A549 (cell line): ENCODE measurements around the gene RGS16. TPM values are rescaled to one million over a fixed set of nuclear protein-coding genes. Genes with fewer than 3 reads are reported as not detected.

Experiments used
- ATAC-seq, 2 experiments: fragments of 200-7000 bp in 1 of 2; fragments of >200 bp in 1 of 2; cut with Nextera tagmentation in 1 of 2; cut with Tn5 transposase in 1 of 2; 3 replicates each; pipeline versions ENCODE4 v1.8.0 to v1.9.1; 2018 to 2020; ENCODE audit warnings: mild to moderate bottlenecking in 1 of 2, moderate library complexity in 1 of 2
- CTCF ChIA-PET: fragments of 300-600 bp; sonication (Branson Sonifier 250); formaldehyde crosslinking; extraction: SDS; loops from one replicate; lab custom pipeline; 2021; ENCODE audit warnings: antibody characterized with exemption, inconsistent platforms; lab: Yijun Ruan, JAX
- POLR2A ChIA-PET: fragments of 350-600 bp; formaldehyde crosslinking; extraction: SDS; loops from one replicate; lab custom pipeline; 2021; ENCODE audit warnings: antibody characterized with exemption, inconsistent platforms; lab: Yijun Ruan, JAX
- DNase-seq, 2 experiments: peaks; one replicate each; pipeline versions ENCODE4 v3.0.0 to v3.0.0-alpha.2; 2011 to 2016; ENCODE audit warnings: low read depth in 1 of 2, low spot score in 1 of 2
- FAIRE-seq: peaks from 2 replicates; lab custom pipeline; 2011; peaks lifted over from hg19 to GRCh38; lab: Jason Lieb, UNC
- H3K27ac ChIP-seq, 2 experiments: fragments of >200 bp; sonication (Bioruptor Twin); formaldehyde crosslinking; 3 replicates each; pipeline ENCODE4 v1.5.1; 2016 to 2017
- H3K4me1 ChIP-seq: fragments of >200 bp; sonication (Bioruptor Twin); formaldehyde crosslinking; 3 replicates; pipeline ENCODE4 v1.6.1; 2016
- H3K4me2 ChIP-seq: fragments of >200 bp; sonication (Bioruptor Twin); formaldehyde crosslinking; 3 replicates; pipeline ENCODE4 v1.6.1; 2016
- H3K4me3 ChIP-seq: fragments of >200 bp; sonication (Bioruptor Twin); formaldehyde crosslinking; 3 replicates; pipeline ENCODE4 v1.5.1; 2016
- H3K9me3 ChIP-seq: fragments of >200 bp; sonication (Bioruptor Twin); formaldehyde crosslinking; 3 replicates; pipeline ENCODE4 v1.6.1; 2016
- BHLHE40 ChIP-seq: IDR thresholded peaks from 2 replicates; pipeline ENCODE4 v1.6.1; 2012; ENCODE audit warnings: low read depth, low read length, inconsistent platforms
- CBX2 ChIP-seq: fragments of 200-600 bp; sonication (generic); IDR thresholded peaks from 2 replicates; pipeline ENCODE4 v1.6.1; 2016; ENCODE audit warnings: low read depth, mild to moderate bottlenecking, borderline replicate concordance
- CEBPB ChIP-seq, 2 experiments: fragments of >200 bp in 1 of 2; sonication (Bioruptor Twin) in 1 of 2; formaldehyde crosslinking in 1 of 2; IDR thresholded peaks; 2 replicates each; pipeline ENCODE4 v1.6.1; 2012 to 2016
- CHD4 ChIP-seq: fragments of 200-600 bp; sonication (generic); IDR thresholded peaks from 2 replicates; pipeline ENCODE4 v1.6.1; 2016; ENCODE audit warnings: antibody characterized with exemption, mild to moderate bottlenecking, borderline replicate concordance
- EHF ChIP-seq: fragments of 250-450 bp; sonication (Bioruptor Pico); IDR thresholded peaks from 2 replicates; pipeline ENCODE4 v1.5.0; 2020; ENCODE audit warnings: mild to moderate bottlenecking
- EP300 ChIP-seq, 2 experiments: fragments of >200 bp; sonication (Bioruptor Twin); formaldehyde crosslinking; IDR thresholded peaks; 2 replicates in 1 of 2; 3 replicates in 1 of 2; pipeline ENCODE4 v1.6.1; 2016 to 2017
- ESRRA ChIP-seq: fragments of 150-350 bp; IDR thresholded peaks from 2 replicates; pipeline ENCODE4 v1.6.1; 2014; ENCODE audit warnings: mild to moderate bottlenecking, low read length, borderline replicate concordance
- FOSL2 ChIP-seq, 2 experiments: fragments of 450-650 bp in 1 of 2; fragments of >200 bp in 1 of 2; sonication (Bioruptor Twin) in 1 of 2; formaldehyde crosslinking; IDR thresholded peaks; 2 replicates each; pipeline versions ENCODE4 v1.5.0 to v1.6.1; 2016 to 2020; ENCODE audit warnings: mild to moderate bottlenecking in 1 of 2, moderate library complexity in 1 of 2
- HDAC2 ChIP-seq: fragments of 200-600 bp; sonication (generic); IDR thresholded peaks from 2 replicates; pipeline ENCODE4 v1.6.1; 2016
- JUN ChIP-seq, 2 experiments: fragments of >200 bp; sonication (Bioruptor Twin); formaldehyde crosslinking; IDR thresholded peaks; 2 replicates in 1 of 2; 3 replicates in 1 of 2; pipeline ENCODE4 v1.6.1; 2016 to 2017
- KDM1A ChIP-seq: fragments of 200-600 bp; sonication (generic); IDR thresholded peaks from 2 replicates; pipeline ENCODE4 v1.6.1; 2016; ENCODE audit warnings: low read depth, mild to moderate bottlenecking
- MAZ ChIP-seq: fragments of 150-350 bp; IDR thresholded peaks from 2 replicates; pipeline ENCODE4 v1.6.1; 2014; ENCODE audit warnings: antibody characterized with exemption, low read depth, low read length, borderline replicate concordance
- NFE2L2 ChIP-seq: fragments of 150-350 bp; conservative IDR thresholded peaks from 2 replicates; pipeline ENCODE4 v1.6.1; 2014; ENCODE audit warnings: low read length
- NPAS2 ChIP-seq: fragments of 250-450 bp; sonication (Bioruptor Pico); IDR thresholded peaks from 2 replicates; pipeline ENCODE4 v1.8.0; 2022; ENCODE audit warnings: mild to moderate bottlenecking, moderate library complexity, borderline replicate concordance
- NR3C1 ChIP-seq: fragments of >200 bp; sonication (Bioruptor Twin); formaldehyde crosslinking; IDR thresholded peaks from 3 replicates; pipeline ENCODE4 v1.6.1; 2017
- RARB ChIP-seq: fragments of 250-450 bp; sonication (Bioruptor Pico); IDR thresholded peaks from 2 replicates; pipeline ENCODE4 v1.8.0; 2021; ENCODE audit warnings: mild to moderate bottlenecking, moderate library complexity
- RCOR1 ChIP-seq: fragments of 150-350 bp; IDR thresholded peaks from 2 replicates; pipeline ENCODE4 v1.6.1; 2014; ENCODE audit warnings: antibody characterized with exemption, low read length, low read depth
- SMC3 ChIP-seq: fragments of >200 bp; sonication (Bioruptor Twin); formaldehyde crosslinking; IDR thresholded peaks from 3 replicates; pipeline ENCODE4 v1.6.1; 2018; ENCODE audit warnings: inconsistent platforms
- TFCP2L1 ChIP-seq: fragments of 250-450 bp; sonication (Bioruptor Pico); IDR thresholded peaks from 2 replicates; pipeline ENCODE4 v1.5.0; 2021; ENCODE audit warnings: mild to moderate bottlenecking
- TP53 ChIP-seq: fragments of 250-450 bp; sonication (Bioruptor Pico); IDR thresholded peaks from 2 replicates; pipeline ENCODE4 v1.5.0; 2021; ENCODE audit warnings: mild to moderate bottlenecking, moderate library complexity
- ZNF302 ChIP-seq: fragments of 250-450 bp; sonication (Bioruptor Pico); IDR thresholded peaks from 2 replicates; pipeline ENCODE4 v1.9.0; 2021; ENCODE audit warnings: inconsistent platforms, mild to moderate bottlenecking, moderate library complexity
- WGBS: methylation state at CpG from one replicate; pipeline ENCODE4 v1.1.6; 2017; ENCODE audit errors: missing lambda C conversion rate; 5-methylcytosine and 5-hydroxymethylcytosine counted together
- polyA plus RNA-seq, 4 experiments: library from polyadenylated mRNA; depleted of rRNA in 3 of 4; stranded (reverse); fragments of >200 nt; fragmentation: RNase III in 1 of 4; extraction: RNeasy Plus Mini Kit Qiagen cat#74134 plus additional on column Dnase treatment in 1 of 4; gene quantifications; 2 replicates in 3 of 4; 3 replicates in 1 of 4; pipeline ENCODE4 v1.2.3, GENCODE V29; 2011 to 2017
- TF ChIP-seq, protein P1 (sequence below): fragments of 150-350 bp; IDR thresholded peaks from 2 replicates; pipeline ENCODE4 v1.6.1; 2014; ENCODE audit warnings: low read depth, mild to moderate bottlenecking, low read length
- TF ChIP-seq, protein P2 (sequence below): IDR thresholded peaks from 2 replicates; pipeline ENCODE4 v1.6.1; 2012; ENCODE audit warnings: low read depth, borderline replicate concordance
- TF ChIP-seq, protein P3 (sequence below): IDR thresholded peaks from 2 replicates; pipeline ENCODE4 v1.6.1; 2012
- TF ChIP-seq, protein P4 (sequence below): fragments of >200 bp; sonication (Bioruptor Twin); formaldehyde crosslinking; IDR thresholded peaks from 2 replicates; pipeline ENCODE4 v1.6.1; 2016

The RGS16 gene
- polyA plus RNA-seq, 2 of the 4 experiments (the other 2 are of a cell fraction) = 0.13 to 0.45 TPM

DNA sequence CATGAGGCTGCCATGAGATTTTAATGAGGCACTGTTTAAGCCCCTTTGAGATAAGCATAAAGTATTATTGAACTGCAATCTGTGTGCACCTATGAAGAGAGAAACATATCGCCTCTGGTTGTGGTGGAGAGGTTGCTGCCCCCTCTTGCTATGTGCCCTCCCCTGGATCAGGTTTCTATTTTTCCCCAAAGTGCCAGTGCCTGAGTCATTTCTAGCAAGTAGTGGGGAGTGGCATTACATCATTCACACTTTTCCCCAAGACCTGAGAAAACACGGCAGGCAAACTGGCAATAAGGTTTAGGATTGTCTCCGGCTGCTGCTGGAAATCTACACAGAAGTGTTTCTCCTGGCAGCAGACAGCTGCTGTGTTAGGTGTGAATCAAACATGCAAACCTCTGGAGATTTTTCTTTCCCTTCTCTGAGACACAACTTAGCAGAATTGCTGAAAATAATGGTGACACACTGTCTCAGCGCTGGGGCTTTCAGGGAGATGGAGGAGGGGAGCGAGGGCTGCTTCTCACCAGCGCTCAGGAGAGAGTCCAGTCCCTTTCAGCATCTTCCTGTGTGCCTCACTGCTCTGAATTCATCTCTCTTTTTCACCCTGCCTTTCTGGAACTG lies 13.7 kb upstream of the RGS16 start:
- Histone ChIP-seq H3K4me2 (no peak overlapping the region), H3K9me3 (no peaks in the 10 kb centered on the region), H3K4me1 (peaks cover 11% of the 10 kb centered on the region; the same call in 1 of the 3 replicates), H3K4me3 (no peak overlapping the region), H3K27ac (no peak overlapping the region)
- DNase-seq = no peak
- ChIA-PET POLR2A (no interaction called here), CTCF (interaction anchor here (0.6 to 2.6 kb wide), 6 partner anchors 17 to 802 kb away, joined by 3 to 17 read pairs (median 6); no protein-coding TSS in a partner anchor)
- 53% methylated on average over 6 of the region's 6 CpGs for WGBS
- TF ChIP-seq JUN (IDR thresholded peaks at IDR 0.05) (no peak), EP300 (IDR thresholded peaks at IDR 0.05) (no peak), RARB (CRISPR knock-in tag) (no peak), NFE2L2 (no peak), HDAC2 (no peak), MAZ (no peak), CBX2 (no peak), BHLHE40 (no peak), ESRRA (no peak), CEBPB (IDR thresholded peaks at IDR 0.05) (no peak), ZNF302 (CRISPR knock-in tag) (no peak), FOSL2 (IDR thresholded peaks at IDR 0.05) (no peak), FOSL2 (CRISPR knock-in tag; IDR thresholded peaks at IDR 0.05) (no peak), TFCP2L1 (CRISPR knock-in tag) (no peak), KDM1A (no peak), CHD4 (no peak), NR3C1 (no peak)
- TF ChIP-seq, protein P1, sequence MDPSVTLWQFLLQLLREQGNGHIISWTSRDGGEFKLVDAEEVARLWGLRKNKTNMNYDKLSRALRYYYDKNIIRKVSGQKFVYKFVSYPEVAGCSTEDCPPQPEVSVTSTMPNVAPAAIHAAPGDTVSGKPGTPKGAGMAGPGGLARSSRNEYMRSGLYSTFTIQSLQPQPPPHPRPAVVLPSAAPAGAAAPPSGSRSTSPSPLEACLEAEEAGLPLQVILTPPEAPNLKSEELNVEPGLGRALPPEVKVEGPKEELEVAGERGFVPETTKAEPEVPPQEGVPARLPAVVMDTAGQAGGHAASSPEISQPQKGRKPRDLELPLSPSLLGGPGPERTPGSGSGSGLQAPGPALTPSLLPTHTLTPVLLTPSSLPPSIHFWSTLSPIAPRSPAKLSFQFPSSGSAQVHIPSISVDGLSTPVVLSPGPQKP = no peak
- TF ChIP-seq, protein P2, sequence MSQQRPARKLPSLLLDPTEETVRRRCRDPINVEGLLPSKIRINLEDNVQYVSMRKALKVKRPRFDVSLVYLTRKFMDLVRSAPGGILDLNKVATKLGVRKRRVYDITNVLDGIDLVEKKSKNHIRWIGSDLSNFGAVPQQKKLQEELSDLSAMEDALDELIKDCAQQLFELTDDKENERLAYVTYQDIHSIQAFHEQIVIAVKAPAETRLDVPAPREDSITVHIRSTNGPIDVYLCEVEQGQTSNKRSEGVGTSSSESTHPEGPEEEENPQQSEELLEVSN = no peak
- TF ChIP-seq, protein P3, sequence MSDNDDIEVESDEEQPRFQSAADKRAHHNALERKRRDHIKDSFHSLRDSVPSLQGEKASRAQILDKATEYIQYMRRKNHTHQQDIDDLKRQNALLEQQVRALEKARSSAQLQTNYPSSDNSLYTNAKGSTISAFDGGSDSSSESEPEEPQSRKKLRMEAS = no peak
- ATAC-seq = no peak
- FAIRE-seq = no peak

DNA sequence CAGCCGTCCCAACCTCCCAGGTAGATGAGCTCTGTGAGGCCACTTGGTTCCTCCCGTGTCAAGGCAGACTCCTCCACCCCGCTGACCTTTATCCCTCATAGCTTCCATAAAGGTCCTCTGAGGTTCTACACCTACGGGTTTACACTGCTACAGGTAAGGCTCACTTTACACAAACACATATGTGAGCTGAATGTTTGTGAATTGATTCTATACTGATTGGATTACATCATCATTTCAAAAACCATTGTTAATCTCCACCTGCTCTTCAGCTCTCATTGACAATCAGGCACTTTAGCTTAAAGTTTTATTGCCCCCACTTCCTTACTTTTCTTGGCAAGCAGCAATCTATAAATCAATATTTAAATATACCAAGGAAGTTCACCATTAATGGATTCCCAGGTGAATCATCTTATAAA lies 12.8 kb upstream of the RGS16 start:
- ChIA-PET CTCF (interaction anchor here (0.6 to 2.4 kb wide), 5 partner anchors 11 to 802 kb away, joined by 3 to 11 read pairs (median 5); partner anchors contain the start of gene RGS16), POLR2A (no interaction called here)
- no peak overlapping the region for H3K4me3 ChIP-seq
- no peak overlapping the region for H3K27ac ChIP-seq
- TF ChIP-seq TP53 (CRISPR knock-in tag) (no peak), RCOR1 (no peak), ESRRA (no peak), SMC3 (no peak), EP300 (IDR thresholded peaks at IDR 0.05) (no peak), NPAS2 (no peak), EHF (CRISPR knock-in tag) (no peak)
- TF ChIP-seq, protein P4, sequence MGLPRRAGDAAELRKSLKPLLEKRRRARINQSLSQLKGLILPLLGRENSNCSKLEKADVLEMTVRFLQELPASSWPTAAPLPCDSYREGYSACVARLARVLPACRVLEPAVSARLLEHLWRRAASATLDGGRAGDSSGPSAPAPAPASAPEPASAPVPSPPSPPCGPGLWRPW = no peak
- no peaks in the 10 kb centered on the region for H3K9me3 ChIP-seq
- H3K4me2 ChIP-seq = no peak overlapping the region
- H3K4me1 ChIP-seq = peaks cover 11% of the 10 kb centered on the region; the same call in 1 of the 3 replicates
- FAIRE-seq = no peak
- DNase-seq = no peak
- ATAC-seq = no peak
- 55% methylated on average over 4 of the region's 4 CpGs for WGBS
